Gastrocnemius medialis (tissue), 4 donors: Measurements from ENCODE around the gene LDHAL6A.

Experiments used
- CTCF ChIP-seq, 5 experiments: fragments of 450-650 bp in 3 of 5; fragments of 200-600 bp in 2 of 5; sonication (generic) in 2 of 5; IDR thresholded peaks in 4 of 5; conservative IDR thresholded peaks in 1 of 5; 1 replicate in 4 of 5; 2 replicates in 1 of 5; pipeline ENCODE4 v1.5.1; 2016 to 2019; ENCODE audit warnings: antibody characterized with exemption in 5 of 5, mild to moderate bottlenecking in 3 of 5, moderate library complexity in 3 of 5
- POLR2A ChIP-seq, 2 donors: fragments of 450-650 bp; IDR thresholded peaks; one replicate each; pipeline ENCODE4 v1.6.1; 2017; ENCODE audit warnings: antibody characterized with exemption in 2 of 2, mild to moderate bottlenecking in 2 of 2, moderate library complexity in 2 of 2

GRCh38 chr11:18526130-18526520, 70.5 kb downstream of the LDHAL6A start:
- TF ChIP-seq CTCF (IDR thresholded peaks at IDR 0.05 in 4 of 5, conservative IDR thresholded peaks at IDR 0.05 in 1 of 5) (no peak), POLR2A (IDR thresholded peaks at IDR 0.05) (no peak)
